Ectodermal cell (in vitro differentiated cells): ENCODE data around the gene AMPD2.

Source experiments
- H3K27ac ChIP-seq: 2 replicates; pipeline ENCODE4 v1.7.0; 2013; ENCODE audit warnings: mild to moderate bottlenecking, low read depth, low read length; ENCODE audit not compliant: insufficient read depth, poor library complexity, severe bottlenecking
- H3K27me3 ChIP-seq: 2 replicates; pipeline ENCODE4 v1.7.0; 2013; ENCODE audit warnings: mild to moderate bottlenecking, low read length; ENCODE audit not compliant: insufficient read depth, control insufficient read depth, poor library complexity, severe bottlenecking
- H3K36me3 ChIP-seq: one replicate; pipeline ENCODE4 v1.7.0; 2013; ENCODE audit warnings: low read length; ENCODE audit not compliant: control insufficient read depth, insufficient read depth
- H3K4me1 ChIP-seq: one replicate; pipeline ENCODE4 v1.7.0; 2013; ENCODE audit warnings: low read length; ENCODE audit not compliant: control insufficient read depth, insufficient read depth
- H3K4me3 ChIP-seq: 2 replicates; pipeline ENCODE4 v1.7.0; 2013; ENCODE audit warnings: low read depth, low read length, control low read depth; ENCODE audit not compliant: insufficient read depth
- H3K9me3 ChIP-seq: 2 replicates; pipeline ENCODE4 v1.7.0; 2013; ENCODE audit warnings: mild to moderate bottlenecking, low read length, moderate library complexity; ENCODE audit not compliant: control insufficient read depth
- WGBS, 2 experiments: methylation state at CpG; one replicate each; pipeline ENCODE4 v1.1.7; 2013; ENCODE audit warnings: missing lambda C conversion rate in 2 of 2; 5-methylcytosine and 5-hydroxymethylcytosine counted together

The AMPD2 gene

GRCh38 chr1:109615879-109616278 lies 3.8 kb upstream of the AMPD2 start:
- H3K36me3 ChIP-seq = no peaks in the 10 kb centered on the region
- peaks cover 7% of the 10 kb centered on the region for H3K4me1 ChIP-seq
- H3K27ac ChIP-seq = no peak overlapping the region
- H3K9me3 ChIP-seq = no peaks in the 10 kb centered on the region
- H3K4me3 ChIP-seq = no peak overlapping the region
- 87 to 91% methylated on average over 3 of the region's 3 CpGs for WGBS, 2 experiments
- H3K27me3 ChIP-seq = no peaks in the 10 kb centered on the region

- Histone ChIP-seq H3K36me3 (no peaks in the 10 kb centered on the region), H3K9me3 (no peaks in the 10 kb centered on the region), H3K4me3 (no peak overlapping the region), H3K27me3 (no peaks in the 10 kb centered on the region), H3K4me1 (peaks cover 9% of the 10 kb centered on the region), H3K27ac (no peak overlapping the region)
- 89 to 96% methylated on average over 3 of the region's 3 CpGs for WGBS, 2 experiments
Measured at GRCh38 chr1:109616391-109616790, 3.2 kb upstream of the AMPD2 start.

- no peaks in the 10 kb centered on the region for H3K27me3 ChIP-seq
- no peak overlapping the region for H3K4me3 ChIP-seq
- no peaks in the 10 kb centered on the region for H3K9me3 ChIP-seq
- no peaks in the 10 kb centered on the region for H3K36me3 ChIP-seq
- H3K27ac ChIP-seq = no peak overlapping the region
- 29 to 46% methylated on average over 3 of the region's 3 CpGs for WGBS, 2 experiments
- peaks cover 15% of the 10 kb centered on the region for H3K4me1 ChIP-seq
Measured at GRCh38 chr1:109617291-109617801, 2.3 kb upstream of the AMPD2 start.

- H3K27ac ChIP-seq = no peak overlapping the region
- 58 to 61% methylated on average over 9 of the region's 9 CpGs for WGBS, 2 experiments
- H3K9me3 ChIP-seq = no peaks in the 10 kb centered on the region
- H3K36me3 ChIP-seq = no peaks in the 10 kb centered on the region
- no peaks in the 10 kb centered on the region for H3K27me3 ChIP-seq
- peaks cover 26% of the 10 kb centered on the region for H3K4me1 ChIP-seq
- peak overlapping the region; percentile 84 for H3K4me3 ChIP-seq
Measured at GRCh38 chr1:109618661-109619575, 719 bp upstream of the AMPD2 start.

- peaks cover 39% of the 10 kb centered on the region for H3K4me1 ChIP-seq
- 1% methylated on average over 9 of the region's 9 CpGs for WGBS, 2 experiments
- no peaks in the 10 kb centered on the region for H3K36me3 ChIP-seq
- no peaks in the 10 kb centered on the region for H3K9me3 ChIP-seq
- H3K4me3 ChIP-seq = peak overlapping the region; percentile 84
- no peaks in the 10 kb centered on the region for H3K27me3 ChIP-seq
- H3K27ac ChIP-seq = peak overlapping the region; percentile 65
Measured at GRCh38 chr1:109620401-109620791, 759 bp downstream of the AMPD2 start.

- Histone ChIP-seq H3K27ac (peak overlapping the region; percentile 65), H3K9me3 (no peaks in the 10 kb centered on the region), H3K4me1 (peaks cover 39% of the 10 kb centered on the region), H3K4me3 (peak overlapping the region; percentile 84), H3K36me3 (no peaks in the 10 kb centered on the region), H3K27me3 (no peaks in the 10 kb centered on the region)
- 1% methylated on average over 16 to 18 of the region's 18 CpGs for WGBS, 2 experiments
Measured at GRCh38 chr1:109620841-109621286, 1.2 kb downstream of the AMPD2 start.

- 82 to 84% methylated on average over 13 of the region's 13 CpGs for WGBS, 2 experiments
- Histone ChIP-seq H3K27ac (no peak overlapping the region), H3K4me1 (peaks cover 39% of the 10 kb centered on the region), H3K4me3 (peak overlapping the region; percentile 84), H3K27me3 (no peaks in the 10 kb centered on the region), H3K9me3 (no peaks in the 10 kb centered on the region), H3K36me3 (peaks cover under 1% of the 10 kb centered on the region)
Measured at GRCh38 chr1:109621379-109622136, 1.9 kb downstream of the AMPD2 start.

GRCh38 chr1:109622137-109622892 lies 2.7 kb downstream of the AMPD2 start:
- Histone ChIP-seq H3K4me1 (peaks cover 39% of the 10 kb centered on the region), H3K4me3 (no peak overlapping the region), H3K27ac (no peak overlapping the region), H3K27me3 (no peaks in the 10 kb centered on the region), H3K36me3 (peaks cover 6% of the 10 kb centered on the region), H3K9me3 (no peaks in the 10 kb centered on the region)
- WGBS, 2 experiments = 92 to 96% methylated on average over 11 of the region's 11 CpGs

GRCh38 chr1:109622895-109623294 lies 3.3 kb downstream of the AMPD2 start:
- 92 to 99% methylated on average over 3 of the region's 3 CpGs for WGBS, 2 experiments
- Histone ChIP-seq H3K4me3 (no peak overlapping the region), H3K27me3 (no peaks in the 10 kb centered on the region), H3K9me3 (no peaks in the 10 kb centered on the region), H3K4me1 (peaks cover 39% of the 10 kb centered on the region), H3K36me3 (peaks cover 12% of the 10 kb centered on the region), H3K27ac (no peak overlapping the region)
